MM.1S (cell line): ENCODE data around the gene PAQR9.

Experiments used
- DNase-seq: peaks from one replicate; pipeline ENCODE4 v3.0.0-alpha.2; 2015
- H2AFZ ChIP-seq: fragments of 300-600 bp; sonication (generic); 2 replicates; pipeline ENCODE4 v1.6.0; 2016; ENCODE audit warnings: antibody characterized with exemption, low read length
- H3F3A ChIP-seq: fragments of 300-600 bp; sonication (generic); 2 replicates; pipeline ENCODE4 v1.6.1; 2016; ENCODE audit warnings: mild to moderate bottlenecking, antibody characterized with exemption, low read length, moderate library complexity, mixed read lengths; ENCODE audit not compliant: insufficient read depth
- H3K27ac ChIP-seq: fragments of 300-600 bp; sonication (generic); 2 replicates; pipeline ENCODE4 v1.5.1; 2016; ENCODE audit warnings: mild to moderate bottlenecking, low read length
- H3K27me3 ChIP-seq: fragments of 300-600 bp; sonication (generic); replicated peaks from 2 replicates; pipeline ENCODE4 v1.6.0; 2016; ENCODE audit warnings: low read length; ENCODE audit not compliant: insufficient read depth
- H3K36me3 ChIP-seq: fragments of 300-600 bp; sonication (generic); replicated peaks from 2 replicates; pipeline ENCODE4 v1.6.1; 2016; ENCODE audit warnings: mild to moderate bottlenecking, low read length, mixed read lengths; ENCODE audit not compliant: insufficient read depth
- H3K4me1 ChIP-seq: fragments of 300-600 bp; sonication (generic); 2 replicates; pipeline ENCODE4 v1.6.1; 2016; ENCODE audit warnings: low read length, mixed read lengths
- H3K4me2 ChIP-seq: fragments of 300-600 bp; sonication (generic); 2 replicates; pipeline ENCODE4 v1.6.0; 2016; ENCODE audit warnings: low read depth, low read length
- H3K4me3 ChIP-seq: fragments of 300-600 bp; sonication (generic); 2 replicates; pipeline ENCODE4 v1.5.1; 2016; ENCODE audit warnings: low read length, mixed read lengths
- H3K79me2 ChIP-seq: fragments of 300-600 bp; sonication (generic); 2 replicates; pipeline ENCODE4 v1.6.1; 2016; ENCODE audit warnings: mixed run types, low read length, mixed read lengths
- H3K9ac ChIP-seq: fragments of 300-600 bp; sonication (generic); 2 replicates; pipeline ENCODE4 v1.6.1; 2016; ENCODE audit warnings: low read length, mixed read lengths
- H3K9me2 ChIP-seq: fragments of 300-600 bp; sonication (generic); replicated peaks from 2 replicates; pipeline ENCODE4 v1.6.1; 2016; ENCODE audit warnings: mild to moderate bottlenecking, low read length, mixed read lengths; ENCODE audit not compliant: insufficient read depth
- H3K9me3 ChIP-seq: fragments of 300-600 bp; sonication (generic); replicated peaks from 2 replicates; pipeline ENCODE4 v1.6.1; 2016; ENCODE audit warnings: mild to moderate bottlenecking, low read length, mixed read lengths; ENCODE audit not compliant: insufficient read depth
- H4K20me1 ChIP-seq: fragments of 300-600 bp; sonication (generic); 2 replicates; pipeline ENCODE4 v1.6.1; 2016; ENCODE audit warnings: mild to moderate bottlenecking, low read length, moderate library complexity, mixed read lengths; ENCODE audit not compliant: insufficient read depth
- EZH2 ChIP-seq: fragments of 300-600 bp; sonication (generic); optimal IDR thresholded peaks from 2 replicates; pipeline ENCODE3; 2017; ENCODE audit warnings: low read depth, mild to moderate bottlenecking, antibody characterized with exemption, low read length, mixed read lengths
- EZH2phosphoT487 ChIP-seq: fragments of 300-600 bp; sonication (generic); IDR thresholded peaks from 2 replicates; pipeline ENCODE4 v1.6.1; 2018; ENCODE audit warnings: antibody characterized with exemption, low read length
- TF ChIP-seq, protein P1 (sequence below): fragments of 300-600 bp; sonication (generic); IDR thresholded peaks from 2 replicates; pipeline ENCODE4 v1.5.1; 2016; ENCODE audit warnings: antibody characterized with exemption, low read length, mixed read lengths

PAQR9 gene

DNA sequence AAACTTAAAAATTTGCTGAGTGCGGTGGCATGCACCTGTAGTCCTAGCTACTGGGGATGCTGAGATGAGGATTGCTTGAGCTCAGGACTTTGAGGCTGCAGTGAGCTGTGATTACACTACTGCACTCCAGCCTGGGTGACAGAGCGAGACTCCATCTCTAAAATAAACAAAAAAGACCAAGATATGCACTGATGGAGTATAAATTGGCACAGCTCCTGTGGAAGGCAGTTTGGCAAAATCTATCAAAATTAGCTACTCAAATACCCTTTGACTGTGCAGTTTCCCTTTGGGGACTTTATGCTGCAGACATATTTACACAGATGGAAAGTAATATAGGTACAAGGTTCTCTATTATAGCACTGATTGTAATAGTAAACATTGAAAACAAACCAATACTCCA, 19.8 kb upstream of the PAQR9 start:
- Histone ChIP-seq H3K9me3 (no peaks in the 10 kb centered on the region), H3K4me1 (peaks cover 12% of the 10 kb centered on the region), H3K36me3 (no peaks in the 10 kb centered on the region), H3K9ac (no peak overlapping the region), H3K27ac (no peak overlapping the region), H3K79me2 (no peaks in the 10 kb centered on the region), H3K4me2 (no peak overlapping the region), H3K4me3 (no peak overlapping the region), H4K20me1 (no peaks in the 10 kb centered on the region), H3K27me3 (no peaks in the 10 kb centered on the region), H3K9me2 (no peaks in the 10 kb centered on the region), H2AFZ (no peak overlapping the region), H3F3A (peaks cover 11% of the 10 kb centered on the region)
- DNase-seq: no peak
- TF ChIP-seq, protein P1, sequence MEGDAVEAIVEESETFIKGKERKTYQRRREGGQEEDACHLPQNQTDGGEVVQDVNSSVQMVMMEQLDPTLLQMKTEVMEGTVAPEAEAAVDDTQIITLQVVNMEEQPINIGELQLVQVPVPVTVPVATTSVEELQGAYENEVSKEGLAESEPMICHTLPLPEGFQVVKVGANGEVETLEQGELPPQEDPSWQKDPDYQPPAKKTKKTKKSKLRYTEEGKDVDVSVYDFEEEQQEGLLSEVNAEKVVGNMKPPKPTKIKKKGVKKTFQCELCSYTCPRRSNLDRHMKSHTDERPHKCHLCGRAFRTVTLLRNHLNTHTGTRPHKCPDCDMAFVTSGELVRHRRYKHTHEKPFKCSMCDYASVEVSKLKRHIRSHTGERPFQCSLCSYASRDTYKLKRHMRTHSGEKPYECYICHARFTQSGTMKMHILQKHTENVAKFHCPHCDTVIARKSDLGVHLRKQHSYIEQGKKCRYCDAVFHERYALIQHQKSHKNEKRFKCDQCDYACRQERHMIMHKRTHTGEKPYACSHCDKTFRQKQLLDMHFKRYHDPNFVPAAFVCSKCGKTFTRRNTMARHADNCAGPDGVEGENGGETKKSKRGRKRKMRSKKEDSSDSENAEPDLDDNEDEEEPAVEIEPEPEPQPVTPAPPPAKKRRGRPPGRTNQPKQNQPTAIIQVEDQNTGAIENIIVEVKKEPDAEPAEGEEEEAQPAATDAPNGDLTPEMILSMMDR: no peak
- TF ChIP-seq EZH2: no peak
- no peak for TF ChIP-seq EZH2phosphoT487

DNA sequence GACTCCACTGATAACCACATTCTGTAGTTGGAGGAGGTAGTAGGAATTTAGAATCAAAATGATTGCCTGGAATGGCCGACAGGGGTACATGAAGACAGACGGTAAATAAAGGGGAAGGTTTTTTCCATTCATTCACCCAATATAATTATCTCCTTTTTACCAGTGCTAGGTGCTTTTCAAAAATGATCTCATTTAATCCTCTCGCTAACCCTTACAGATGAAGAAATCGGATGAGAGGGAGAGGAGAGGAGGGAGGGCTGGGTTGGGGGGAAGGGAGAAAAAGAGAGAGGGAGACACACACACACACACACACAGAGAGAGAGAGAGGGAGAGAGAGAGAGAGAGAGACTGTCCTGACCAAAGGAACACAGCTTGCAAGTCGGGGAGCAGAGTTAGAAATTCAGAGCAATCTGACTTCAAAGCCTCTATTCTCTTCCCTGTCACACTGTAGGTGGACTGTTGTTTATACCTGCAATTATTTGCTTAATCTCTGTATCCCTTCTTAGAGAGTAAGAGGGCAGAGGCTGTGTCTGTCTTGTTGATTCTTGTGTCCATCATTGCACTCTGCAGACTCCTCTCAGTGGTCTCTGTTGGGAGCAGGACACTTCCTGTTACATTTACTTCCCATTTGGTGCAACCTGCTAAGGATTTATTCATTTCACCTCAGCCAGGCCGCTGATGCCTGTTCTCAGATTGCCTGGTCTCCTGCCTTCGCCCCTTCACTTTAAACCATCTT, 18.7 kb upstream of the PAQR9 start:
- TF ChIP-seq EZH2phosphoT487 (no peak), EZH2 (no peak)
- TF ChIP-seq, protein P1: no peak
- Histone ChIP-seq H3K4me3 (no peak overlapping the region), H3K27me3 (no peaks in the 10 kb centered on the region), H3F3A (peaks cover 1% of the 10 kb centered on the region), H3K9me2 (no peaks in the 10 kb centered on the region), H3K4me1 (peaks cover 1% of the 10 kb centered on the region; the same call in 1 of the 2 replicates), H3K9me3 (no peaks in the 10 kb centered on the region), H3K9ac (no peak overlapping the region), H3K4me2 (no peak overlapping the region), H3K27ac (no peak overlapping the region), H3K36me3 (no peaks in the 10 kb centered on the region), H4K20me1 (no peaks in the 10 kb centered on the region), H2AFZ (no peak overlapping the region), H3K79me2 (no peaks in the 10 kb centered on the region)
- no peak for DNase-seq

DNA sequence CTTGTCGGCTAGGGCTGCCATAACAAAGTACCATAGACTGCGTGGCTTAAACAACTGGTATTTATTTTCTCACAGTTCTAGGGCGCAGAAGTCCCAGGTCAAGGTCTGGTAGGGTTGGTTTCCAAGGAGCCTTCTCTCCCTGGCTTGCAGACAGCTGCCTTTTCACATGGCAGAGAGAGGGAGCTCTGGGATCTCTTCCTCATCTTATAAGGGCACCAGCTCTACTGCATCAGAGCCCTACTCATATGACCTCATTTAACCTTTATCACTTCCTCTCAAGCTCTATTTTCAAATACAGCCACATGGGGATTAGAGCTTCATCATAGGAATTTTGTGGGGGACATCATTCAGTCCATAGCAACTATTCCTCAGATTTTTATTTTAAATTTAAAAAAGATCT, 17.6 kb upstream of the PAQR9 start:
- no peak for DNase-seq
- TF ChIP-seq EZH2phosphoT487: no peak

DNA sequence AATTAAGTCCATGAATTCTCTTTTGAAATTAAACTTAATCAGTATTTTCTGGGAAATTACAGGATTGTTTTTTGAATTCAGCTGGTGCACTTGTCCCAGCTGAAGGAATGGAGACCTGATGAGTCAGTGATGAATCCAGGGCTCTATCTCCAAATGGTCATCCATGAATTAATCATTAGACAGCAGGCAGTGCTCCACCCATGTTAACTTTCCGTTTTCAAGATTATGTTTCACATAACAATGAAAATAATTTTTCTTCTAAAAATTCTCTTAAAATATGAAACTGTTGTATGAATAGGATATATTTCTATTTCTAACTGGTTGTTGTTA, 13.9 kb upstream of the PAQR9 start:
- H3K4me1 ChIP-seq: no peaks in the 10 kb centered on the region
- no peak overlapping the region for H3K27ac ChIP-seq
- H2AFZ ChIP-seq: no peak overlapping the region
- no peaks in the 10 kb centered on the region for H3K9me2 ChIP-seq
- TF ChIP-seq EZH2 (no peak), EZH2phosphoT487 (no peak)
- TF ChIP-seq, protein P1: no peak
- no peak for DNase-seq
- no peak overlapping the region for H3K9ac ChIP-seq
- no peaks in the 10 kb centered on the region for H3K9me3 ChIP-seq
- no peak overlapping the region for H3K4me3 ChIP-seq
- no peaks in the 10 kb centered on the region for H4K20me1 ChIP-seq
- H3K36me3 ChIP-seq: no peaks in the 10 kb centered on the region
- no peaks in the 10 kb centered on the region for H3K79me2 ChIP-seq
- no peaks in the 10 kb centered on the region for H3K27me3 ChIP-seq
- no peaks in the 10 kb centered on the region for H3F3A ChIP-seq
- no peak overlapping the region for H3K4me2 ChIP-seq

More for the DNA sequence above, 17.6 kb upstream of the PAQR9 start:
- Histone ChIP-seq H3K4me2 (no peak overlapping the region), H3K4me1 (no peaks in the 10 kb centered on the region), H3F3A (no peaks in the 10 kb centered on the region), H3K27ac (no peak overlapping the region), H3K36me3 (no peaks in the 10 kb centered on the region), H3K9me3 (no peaks in the 10 kb centered on the region), H3K79me2 (no peaks in the 10 kb centered on the region), H3K27me3 (no peaks in the 10 kb centered on the region), H3K9ac (no peak overlapping the region), H2AFZ (no peak overlapping the region), H3K9me2 (no peaks in the 10 kb centered on the region), H3K4me3 (no peak overlapping the region), H4K20me1 (no peaks in the 10 kb centered on the region)
